Small intestine (tissue), 7 donors: ENCODE data around the gene CD6. TPM values are rescaled to one million over a fixed set of nuclear protein-coding genes. Genes with fewer than 3 reads are reported as not detected.
A peak's percentile ranks its signal among the peaks of the same experiment; 100 is the strongest.

Source experiments
- DNase-seq, 2 donors: peaks; one replicate each; pipeline versions ENCODE4 v3.0.0 to v3.0.0-alpha.2; 2013
- FAIRE-seq: peaks from 2 replicates; lab custom pipeline; 2012; peaks lifted over from hg19 to GRCh38; lab: Jason Lieb, UNC
- H3K27ac ChIP-seq, 3 donors: one replicate each; pipeline ENCODE4 v1.5.1; 2013; ENCODE audit warnings: low read length in 2 of 3, mild to moderate bottlenecking in 2 of 3, control low read depth in 1 of 3, inconsistent platforms in 1 of 3, low read depth in 1 of 3, moderate library complexity in 1 of 3
- H3K27me3 ChIP-seq, 3 donors: one replicate each; pipeline ENCODE4 v1.6.1; 2013; ENCODE audit warnings: low read length in 3 of 3, inconsistent platforms in 1 of 3; ENCODE audit not compliant: control insufficient read depth in 3 of 3, insufficient read depth in 3 of 3
- H3K36me3 ChIP-seq, 3 donors: one replicate each; pipeline ENCODE4 v1.6.1; 2013; ENCODE audit warnings: low read length in 3 of 3, inconsistent platforms in 1 of 3, low read depth in 1 of 3, mild to moderate bottlenecking in 1 of 3, moderate library complexity in 1 of 3; ENCODE audit not compliant: control insufficient read depth in 3 of 3, insufficient read depth in 2 of 3
- H3K4me1 ChIP-seq, 3 donors: one replicate each; pipeline ENCODE4 v1.6.1; 2013; ENCODE audit warnings: low read length in 2 of 3, inconsistent platforms in 1 of 3, low read depth in 1 of 3, mild to moderate bottlenecking in 1 of 3, moderate library complexity in 1 of 3; ENCODE audit not compliant: control insufficient read depth in 3 of 3, insufficient read depth in 2 of 3
- H3K4me3 ChIP-seq, 3 donors: one replicate each; pipeline ENCODE4 v1.5.1; 2013; ENCODE audit warnings: low read length in 3 of 3, control low read depth in 1 of 3, inconsistent platforms in 1 of 3, low read depth in 1 of 3, mild to moderate bottlenecking in 1 of 3, moderate library complexity in 1 of 3
- H3K9me3 ChIP-seq, 2 donors: one replicate each; pipeline ENCODE4 v1.6.1; 2013; ENCODE audit warnings: low read depth in 1 of 2, low read length in 1 of 2; ENCODE audit not compliant: control insufficient read depth in 2 of 2, insufficient read depth in 1 of 2
- WGBS, 3 donors: extraction: QIAGEN DNeasy Blood & Tissue Kit; methylation state at CpG; one replicate each; pipeline ENCODE4 v1.1.7; 2013; 5-methylcytosine and 5-hydroxymethylcytosine counted together
- polyA plus RNA-seq, 4 donors: library from polyadenylated mRNA; stranded (reverse) in 3 of 4; unstranded in 1 of 4; fragments of 200-250 nt in 3 of 4; fragments of 120-200 nt in 1 of 4; gene quantifications; one replicate each; pipeline versions ENCODE4 v1.2.1 to v1.2.3, GENCODE V29; 2013
- donor health status: healthy with polysubstance abuse.
- donor health status: control.
- donor health status: control.
- donor health status: Bipolar disorder and iron deficiency.
- donor health status: healthy.

CD6 gene
- polyA plus RNA-seq, 4 donors, result 1.3 to 5.1 (median 1.7) TPM

DNA sequence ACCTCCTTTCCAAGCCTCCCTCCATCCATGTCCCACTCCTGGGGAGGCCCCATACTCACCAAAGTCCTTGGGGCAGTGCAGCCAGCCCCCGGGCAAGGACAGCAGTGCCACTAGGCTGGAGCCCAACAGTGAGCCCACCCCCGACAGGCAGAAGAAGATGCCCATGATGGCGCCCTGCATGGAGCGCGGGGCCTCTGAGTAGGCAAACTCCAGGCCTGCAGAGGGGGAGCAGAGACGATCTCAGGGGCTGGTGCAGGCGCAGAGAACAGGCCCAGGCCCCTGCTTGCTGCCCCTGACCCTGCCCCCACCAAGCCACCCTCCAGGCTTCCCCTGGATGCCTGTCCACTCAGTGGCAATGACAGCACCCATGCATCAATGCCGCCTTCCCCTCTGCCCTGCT is 33.7 kb upstream of the CD6 start:
- DNase-seq, result no peak
- H3K27me3 ChIP-seq, result no peaks in the 10 kb centered on the region
- FAIRE-seq, result no peak
- H3K9me3 ChIP-seq, result no peaks in the 10 kb centered on the region
- peaks cover 0 to 10% (median 0%) of the 10 kb centered on the region in 3 donors for H3K4me1 ChIP-seq
- WGBS, 3 donors, result 84 to 92% (median 91%) methylated on average over 8 of the region's 8 CpGs
- no peak overlapping the region for H3K27ac ChIP-seq
- no peak overlapping the region for H3K4me3 ChIP-seq
- peaks cover 0 to 45% (median 0%) of the 10 kb centered on the region in 3 donors for H3K36me3 ChIP-seq

DNA sequence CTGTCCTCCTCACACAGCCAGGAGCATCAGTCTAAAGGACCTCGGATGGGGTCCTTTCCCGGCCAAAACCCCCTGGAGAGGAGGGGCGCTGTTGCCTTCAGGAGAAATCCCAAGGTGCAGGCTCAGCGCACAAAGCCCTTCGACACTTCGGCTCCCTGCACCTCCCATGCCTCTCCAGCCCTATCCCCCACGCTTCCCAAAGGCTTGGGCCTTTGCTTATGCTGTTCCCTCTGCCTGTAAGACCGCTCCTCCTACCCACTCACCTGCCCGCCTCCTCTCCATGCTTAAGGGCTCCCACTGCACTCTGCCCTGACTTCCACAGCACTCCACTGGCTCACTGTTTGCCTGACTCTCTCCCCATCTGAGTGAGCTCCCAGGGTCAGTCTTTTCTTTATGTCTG is 33.0 kb upstream of the CD6 start:
- Histone ChIP-seq H3K27me3 (no peaks in the 10 kb centered on the region), H3K36me3 (peaks cover 0 to 46% (median 0%) of the 10 kb centered on the region in 3 donors), H3K9me3 (no peaks in the 10 kb centered on the region), H3K4me1 (peaks cover 0 to 10% (median 0%) of the 10 kb centered on the region in 3 donors), H3K27ac (no peak overlapping the region), H3K4me3 (no peak overlapping the region)
- FAIRE-seq (no peak), DNase-seq (no peak)
- WGBS, 3 donors, result 88 to 96% (median 95%) methylated on average over 9 of the region's 9 CpGs

DNA sequence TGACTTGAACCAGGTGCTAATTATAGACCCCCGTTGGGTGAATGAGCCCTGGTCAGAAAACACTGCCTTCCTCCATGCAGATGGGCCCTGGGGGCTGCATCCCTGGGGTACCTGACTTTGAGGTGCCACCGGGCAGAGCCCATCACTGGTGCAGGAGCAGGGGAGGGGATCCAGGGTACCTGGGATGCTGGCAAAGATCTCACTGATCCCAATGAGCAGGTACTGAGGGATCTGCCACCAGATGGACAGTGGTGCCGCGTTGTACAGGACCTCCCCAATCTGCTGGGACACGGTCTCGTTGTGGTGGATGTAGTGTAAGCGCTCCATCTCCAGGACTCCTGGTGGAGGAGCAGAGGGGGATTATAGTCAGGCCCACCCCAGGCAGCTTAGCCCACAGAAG is 32.2 kb upstream of the CD6 start:
- Histone ChIP-seq H3K27ac (no peak overlapping the region), H3K27me3 (no peaks in the 10 kb centered on the region), H3K36me3 (peaks cover 0 to 44% (median 0%) of the 10 kb centered on the region in 3 donors), H3K4me1 (peaks cover 0 to 10% (median 0%) of the 10 kb centered on the region in 3 donors), H3K4me3 (no peak overlapping the region), H3K9me3 (no peaks in the 10 kb centered on the region)
- no peak for FAIRE-seq
- no peak for DNase-seq
- 94 to 98% (median 94%) methylated on average over 7 of the region's 7 CpGs for whole genome bisulfite sequencing, 3 donors

DNA sequence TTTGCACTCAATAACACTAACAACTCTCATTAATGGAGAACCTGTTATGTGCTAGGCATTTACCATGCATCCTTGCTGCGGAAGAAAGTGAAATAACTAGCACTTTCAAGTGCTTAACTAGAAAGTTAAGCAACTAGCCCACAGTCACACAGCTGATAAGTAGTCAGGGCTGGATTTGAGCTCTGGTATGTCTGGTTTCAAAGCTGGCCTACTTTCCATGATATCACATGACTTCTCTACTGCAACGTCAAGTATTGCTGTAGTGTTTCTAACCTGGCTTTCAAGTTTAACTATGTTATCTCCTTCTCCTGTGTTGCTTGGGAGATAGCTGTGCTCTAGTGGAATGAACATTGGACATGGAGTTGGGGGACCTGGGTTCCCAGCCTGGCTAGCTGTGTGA is 31.6 kb upstream of the CD6 start:
- WGBS, 3 donors, result 54 to 59% (median 58%) methylated on average over 2 of the region's 2 CpGs
- Histone ChIP-seq H3K27me3 (peaks cover 0 to under 1% (median 0%) of the 10 kb centered on the region in 3 donors), H3K27ac (no peak overlapping the region), H3K36me3 (peaks cover 0 to 44% (median 0%) of the 10 kb centered on the region in 3 donors), H3K4me3 (no peak overlapping the region), H3K4me1 (peaks cover 0 to 10% (median 0%) of the 10 kb centered on the region in 3 donors), H3K9me3 (no peaks in the 10 kb centered on the region)
- DNase-seq, result peak in 1 of 2 donors; percentile 73
- no peak for FAIRE-seq

DNA sequence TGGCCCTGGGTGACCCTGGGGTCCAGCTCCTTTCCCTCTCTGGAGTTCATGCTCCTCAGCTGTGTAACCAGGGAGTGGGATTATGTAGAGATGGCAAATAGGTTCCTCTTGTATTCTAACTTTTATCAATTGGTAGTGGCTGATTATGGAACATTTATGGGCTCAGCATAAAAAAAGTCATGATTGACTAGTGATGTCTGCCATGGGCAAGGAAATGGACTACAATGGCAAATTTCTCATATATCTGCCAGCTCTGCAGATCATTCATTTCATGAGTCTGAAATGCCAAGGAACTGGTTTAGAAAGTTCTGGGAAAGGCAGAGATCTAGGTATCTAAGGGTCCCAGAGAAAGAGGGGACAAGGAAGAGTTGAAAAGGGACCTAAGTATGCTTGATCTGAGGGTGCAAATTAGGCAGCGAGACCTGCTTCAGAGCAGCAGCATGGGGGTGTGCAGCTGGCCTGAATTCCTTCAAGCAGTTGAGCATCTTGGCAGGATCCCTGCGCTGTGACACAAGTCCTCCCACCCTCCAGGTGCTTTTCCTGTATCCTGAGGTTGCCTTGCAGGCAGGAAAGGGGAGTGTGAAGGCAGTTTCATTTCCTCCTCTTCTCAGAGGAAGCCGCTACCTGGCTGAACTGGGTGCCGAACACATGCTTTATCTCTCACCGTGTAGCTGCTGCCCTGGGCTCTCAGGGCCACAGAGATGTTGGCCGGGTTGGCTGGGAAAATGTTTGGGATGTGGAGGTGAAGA is 29.9 kb upstream of the CD6 start:
- H3K9me3 ChIP-seq, result no peaks in the 10 kb centered on the region
- H3K4me3 ChIP-seq, result no peak overlapping the region
- H3K27me3 ChIP-seq, result peaks cover 0 to 3% (median 0%) of the 10 kb centered on the region in 3 donors
- H3K36me3 ChIP-seq, result peaks cover 0 to 34% (median 0%) of the 10 kb centered on the region in 3 donors
- peaks cover 0 to 10% (median 0%) of the 10 kb centered on the region in 3 donors for H3K4me1 ChIP-seq
- no peak overlapping the region for H3K27ac ChIP-seq
- FAIRE-seq, result no peak
- DNase-seq, result no peak
- 73 to 85% (median 85%) methylated on average over 6 of the region's 6 CpGs for WGBS, 3 donors

DNA sequence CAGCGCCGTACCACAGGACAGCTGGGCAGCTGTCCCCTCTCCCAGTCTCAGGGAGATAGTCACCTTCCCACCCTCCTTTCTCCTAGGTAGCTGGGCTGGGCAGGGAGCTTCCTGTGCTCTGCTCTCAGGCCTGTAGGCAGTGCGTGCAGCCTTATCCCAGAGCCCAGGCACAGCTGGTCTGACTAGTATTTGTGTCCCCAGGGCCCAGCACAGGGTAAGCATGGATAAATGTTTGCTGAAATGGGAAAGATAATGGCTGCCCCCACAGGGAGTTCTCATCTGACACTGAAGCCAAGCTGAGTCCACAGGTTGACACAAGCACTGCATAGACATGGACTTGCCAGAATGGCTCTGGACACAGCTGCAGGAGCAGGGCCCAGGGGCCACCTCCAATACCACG is 29.3 kb upstream of the CD6 start:
- FAIRE-seq (no peak), DNase-seq (no peak)
- 81 to 95% (median 95%) methylated on average over 4 of the region's 4 CpGs for WGBS, 3 donors
- Histone ChIP-seq H3K4me3 (no peak overlapping the region), H3K27ac (no peak overlapping the region), H3K27me3 (peaks cover 0 to 3% (median 0%) of the 10 kb centered on the region in 3 donors), H3K4me1 (peaks cover 0 to 10% (median 0%) of the 10 kb centered on the region in 3 donors), H3K36me3 (peaks cover 0 to 28% (median 0%) of the 10 kb centered on the region in 3 donors), H3K9me3 (no peaks in the 10 kb centered on the region)

DNA sequence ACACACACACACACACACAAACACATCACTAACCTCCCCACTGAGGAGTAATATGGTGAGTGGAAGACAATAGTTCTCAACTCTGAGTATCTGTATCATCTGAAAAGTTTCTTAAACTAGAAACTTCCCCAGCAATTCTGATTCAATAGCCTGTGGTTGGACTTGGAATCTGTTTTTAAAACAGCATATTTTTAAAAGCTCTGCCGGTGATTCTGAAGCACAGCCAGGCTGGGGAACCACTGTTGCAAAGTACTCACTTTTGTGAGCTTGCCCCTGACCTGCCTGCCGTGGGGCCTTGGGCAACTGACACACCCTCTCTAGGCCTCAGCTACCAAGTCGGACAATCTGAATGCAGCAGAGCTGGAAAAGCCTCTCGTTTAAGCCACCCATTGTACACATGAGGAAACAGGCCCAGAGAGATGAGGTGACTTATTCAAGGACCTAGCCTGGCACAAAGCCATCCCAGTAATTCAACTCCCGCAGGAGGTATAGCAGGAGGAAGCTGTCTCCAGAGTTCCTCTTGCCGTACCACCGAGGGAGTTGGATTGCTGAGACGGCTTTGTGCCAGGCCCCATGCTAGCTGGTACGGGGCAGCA is 28.4 kb upstream of the CD6 start:
- Histone ChIP-seq H3K9me3 (no peaks in the 10 kb centered on the region), H3K27me3 (peaks cover 0 to 3% (median 0%) of the 10 kb centered on the region in 3 donors), H3K36me3 (peaks cover 0 to 27% (median 0%) of the 10 kb centered on the region in 3 donors), H3K4me3 (no peak overlapping the region), H3K4me1 (peaks cover 0 to 10% (median 0%) of the 10 kb centered on the region in 3 donors), H3K27ac (no peak overlapping the region)
- DNase-seq, result no peak
- WGBS, 3 donors, result 54 to 67% (median 55%) methylated on average over 9 of the region's 9 CpGs
- no peak for FAIRE-seq

DNA sequence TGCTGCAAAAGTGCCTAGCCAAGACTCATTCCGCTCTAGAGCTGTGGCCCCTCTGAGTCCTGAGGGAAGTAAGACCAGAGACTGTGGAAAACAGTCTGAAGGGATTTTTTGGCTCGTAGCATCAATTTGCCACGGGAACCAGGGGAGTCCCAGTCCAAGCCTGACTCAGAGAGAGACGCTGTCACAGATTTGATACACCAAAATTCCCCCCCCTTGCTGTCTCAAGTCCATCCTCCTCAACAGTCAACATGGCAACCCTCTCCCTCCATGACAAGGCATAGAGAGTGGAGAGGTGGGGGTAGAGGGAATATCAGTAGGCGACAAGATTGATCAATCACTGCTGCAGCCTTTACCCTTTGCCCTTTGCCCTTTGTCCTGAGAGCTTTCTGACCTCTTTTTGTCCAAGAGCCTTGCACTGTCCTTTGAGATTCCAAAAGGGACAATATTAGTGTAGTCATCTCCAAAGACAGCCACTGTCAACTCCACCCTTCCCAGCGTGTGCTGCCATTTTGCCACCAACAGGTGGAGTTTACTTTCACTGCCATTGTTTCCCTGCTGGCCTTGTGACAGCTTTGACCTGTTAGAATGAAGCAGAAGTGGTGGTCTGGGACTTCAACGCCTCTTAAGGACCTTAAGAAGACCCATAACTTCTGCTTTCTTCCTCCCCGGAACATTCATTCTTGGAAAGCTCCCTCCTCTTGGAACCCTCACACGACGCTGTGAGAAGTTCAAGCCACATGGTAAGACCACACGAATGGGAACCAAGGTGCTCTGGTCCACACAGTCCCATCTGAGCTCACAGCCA is 26.8 kb upstream of the CD6 start:
- H3K4me1 ChIP-seq, result peaks cover 0 to 6% (median 0%) of the 10 kb centered on the region in 3 donors
- H3K4me3 ChIP-seq, result no peak overlapping the region
- H3K27ac ChIP-seq, result no peak overlapping the region
- H3K36me3 ChIP-seq, result peaks cover 0 to 25% (median 0%) of the 10 kb centered on the region in 3 donors
- no peak for FAIRE-seq
- no peak for DNase-seq
- peaks cover 0 to 3% (median 0%) of the 10 kb centered on the region in 3 donors for H3K27me3 ChIP-seq
- no peaks in the 10 kb centered on the region for H3K9me3 ChIP-seq
- 82 to 91% (median 84%) methylated on average over 11 of the region's 11 CpGs for WGBS, 3 donors
